ENCODE measurements around the gene S1PR1.
"Not testable (repeated sequence)": the region's sequence is repeated elsewhere in the genome, so short reads cannot be mapped to it uniquely, and the experiment has no call there.

Gene S1PR1

DNA sequence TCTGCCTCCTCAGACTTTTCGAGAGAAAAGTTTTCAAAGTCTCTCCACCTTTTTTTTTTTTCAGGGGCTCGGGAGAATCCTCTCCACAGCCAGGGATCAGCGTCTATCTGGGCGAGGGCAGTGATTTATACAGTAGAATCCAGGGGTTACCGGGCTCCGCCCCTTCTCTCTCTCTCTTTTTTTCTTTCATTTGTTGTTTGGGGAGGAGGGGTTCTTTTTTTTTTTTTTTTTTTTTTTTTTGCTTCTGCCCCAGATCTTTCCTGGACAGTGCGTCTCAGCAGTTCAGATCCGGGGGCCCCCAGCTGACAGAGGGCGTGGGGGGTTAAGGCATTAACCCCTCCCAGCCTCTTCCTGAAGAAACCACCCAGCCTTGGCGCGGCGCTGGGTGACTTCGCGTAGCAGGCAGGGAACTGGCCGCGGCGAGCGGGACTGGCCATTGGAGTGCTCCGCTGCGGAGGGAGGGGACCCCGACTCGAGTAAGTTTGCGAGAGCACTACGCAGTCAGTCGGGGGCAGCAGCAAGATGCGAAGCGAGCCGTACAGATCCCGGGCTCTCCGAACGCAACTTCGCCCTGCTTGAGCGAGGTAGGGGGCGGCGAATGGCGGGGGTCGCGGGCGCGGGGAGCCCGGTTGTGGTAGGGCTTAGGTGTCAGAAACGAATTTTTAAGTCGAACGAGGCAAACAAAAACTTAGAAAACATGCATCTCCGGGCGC, at the start of gene S1PR1:
Gene S1PR1 (plus strand): TSS at position 504 of the 713 bp plus-strand sequence. CDS start 1,966 bp downstream, outside the sequence.
- peak; percentile 38 for DNase-seq
- in situ Hi-C loops (cut with MboI; ENCODE audit: low pct_unique_long_range_greater_than_20kb, low sequenced_read_pairs): no loop called here

GRCh38 chr1:101187297-101187696, 49.5 kb upstream of the S1PR1 start:
- in situ Hi-C loops (cut with MboI; ENCODE audit: low pct_unique_long_range_greater_than_20kb, low sequenced_read_pairs): no loop called here
- DNase-seq: no peak

- in situ Hi-C loops (cut with MboI; ENCODE audit: low pct_unique_long_range_greater_than_20kb, low sequenced_read_pairs): no loop called here
- DNase-seq: no peak
Measured at GRCh38 chr1:101188331-101188730, 48.5 kb upstream of the S1PR1 start.

DNA sequence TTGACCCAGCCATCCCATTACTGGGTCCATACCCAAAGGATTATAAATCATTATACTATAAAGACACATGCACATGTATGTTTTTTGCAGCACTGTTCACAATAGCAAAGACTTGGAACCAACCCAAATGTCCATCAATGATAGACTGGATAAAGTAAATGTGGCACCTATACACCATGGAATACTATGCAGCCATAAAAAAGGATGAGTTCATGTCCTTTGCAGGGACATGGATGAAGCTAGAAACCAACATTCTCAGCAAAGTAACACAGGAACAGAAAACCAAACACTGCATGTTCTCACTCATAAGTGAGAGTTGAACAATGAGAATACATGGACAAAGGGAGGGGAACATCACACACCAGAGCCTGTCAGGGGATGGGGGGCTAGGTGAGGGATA, 47.9 kb upstream of the S1PR1 start:
- DNase-seq; in situ Hi-C loops (cut with MboI; ENCODE audit: low pct_unique_long_range_greater_than_20kb, low sequenced_read_pairs): not testable (repeated sequence)

DNA sequence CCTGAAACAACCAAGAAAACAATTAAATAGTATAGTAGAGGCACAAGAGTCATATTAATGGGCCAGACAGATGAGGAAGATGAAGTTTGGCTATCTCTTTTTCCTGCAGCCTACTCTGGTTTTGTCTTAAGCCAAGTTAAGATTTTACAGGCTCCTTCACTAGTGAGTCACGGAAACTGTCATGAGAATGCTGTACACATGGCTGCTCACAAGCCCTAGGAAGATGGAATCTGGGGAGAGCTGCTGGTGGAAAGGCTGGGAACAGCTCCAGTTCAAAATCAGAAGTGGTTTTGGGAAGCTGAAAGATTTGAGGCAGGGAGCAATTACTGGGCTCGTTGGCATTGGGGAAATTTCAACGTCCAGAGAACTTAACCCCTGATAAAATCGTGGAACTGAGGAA, 46.4 kb upstream of the S1PR1 start:
- in situ Hi-C loops (cut with MboI; ENCODE audit: low pct_unique_long_range_greater_than_20kb, low sequenced_read_pairs): no loop called here
- no peak for DNase-seq

DNA sequence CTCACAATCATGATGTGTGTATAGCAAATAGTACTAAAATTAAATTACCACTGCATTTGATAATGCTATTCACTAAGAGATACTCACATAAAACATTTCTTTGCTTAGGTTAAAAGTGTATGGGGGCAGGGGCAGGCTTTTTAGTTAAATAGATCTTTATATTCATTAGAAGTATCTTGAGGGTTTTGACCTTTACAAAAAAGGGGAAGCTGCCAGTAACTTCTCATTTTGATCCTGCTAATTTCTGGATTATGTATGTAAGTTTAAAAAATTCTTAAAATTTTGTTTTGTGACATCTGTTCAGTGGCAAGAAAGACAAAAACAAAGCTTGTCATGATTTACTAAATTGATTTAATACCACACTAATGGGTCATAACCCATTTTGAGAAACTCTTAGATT, 45.8 kb upstream of the S1PR1 start:
- in situ Hi-C loops (cut with MboI; ENCODE audit: low pct_unique_long_range_greater_than_20kb, low sequenced_read_pairs): no loop called here
- DNase-seq: peak; percentile 18

GRCh38 chr1:101193733-101194169, 43.1 kb upstream of the S1PR1 start:
- no peak for DNase-seq
- in situ Hi-C loops (cut with MboI; ENCODE audit: low pct_unique_long_range_greater_than_20kb, low sequenced_read_pairs): no loop called here

GRCh38 chr1:101194746-101195145, 42.1 kb upstream of the S1PR1 start:
- in situ Hi-C loops (cut with MboI; ENCODE audit: low pct_unique_long_range_greater_than_20kb, low sequenced_read_pairs): no loop called here

GRCh38 chr1:101196668-101197067, 40.2 kb upstream of the S1PR1 start:
- in situ Hi-C loops (cut with MboI; ENCODE audit: low pct_unique_long_range_greater_than_20kb, low sequenced_read_pairs): no loop called here
- no peak for DNase-seq

More at GRCh38 chr1:101194746-101195145, 42.1 kb upstream of the S1PR1 start:
- DNase-seq: no peak

DNA sequence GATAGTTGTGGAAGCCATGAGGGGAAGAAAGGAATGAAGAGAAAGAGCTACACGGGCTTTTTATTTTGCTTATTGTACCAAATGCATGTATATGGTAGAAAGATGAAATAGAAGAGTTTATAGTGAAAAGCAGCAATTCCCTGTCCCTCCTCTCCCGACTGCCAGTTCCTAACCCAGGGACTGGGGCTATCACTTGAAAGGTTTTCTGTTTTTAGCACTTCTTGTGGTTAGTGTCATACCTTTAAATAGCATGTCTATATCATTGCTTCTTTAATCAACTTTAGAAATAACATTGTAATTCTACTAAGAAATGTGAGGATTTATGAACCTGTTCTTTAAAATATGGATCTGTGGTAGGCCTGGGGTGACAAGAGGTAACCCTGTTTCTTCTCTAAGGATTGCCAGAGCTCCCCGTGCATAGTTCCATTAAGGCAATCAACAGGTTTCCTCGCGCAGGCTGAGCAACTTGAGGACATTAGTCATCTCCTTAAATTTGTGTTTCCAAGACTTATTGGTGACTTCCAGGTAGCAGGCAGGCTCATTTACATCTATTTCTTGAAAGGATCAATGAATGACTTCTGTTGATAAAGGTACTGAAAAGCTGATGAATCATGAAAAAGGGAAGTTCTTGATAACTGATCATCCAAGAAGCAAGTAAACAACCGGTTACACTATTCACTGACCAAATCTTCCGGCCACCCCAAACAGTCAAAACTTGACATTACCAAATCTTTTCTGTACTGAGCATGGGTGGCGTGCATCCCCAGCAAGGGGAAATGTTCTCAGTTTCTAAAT, 37.8 kb upstream of the S1PR1 start:
- DNase-seq: no peak
- in situ Hi-C loops (cut with MboI; ENCODE audit: low pct_unique_long_range_greater_than_20kb, low sequenced_read_pairs): no loop called here

DNA sequence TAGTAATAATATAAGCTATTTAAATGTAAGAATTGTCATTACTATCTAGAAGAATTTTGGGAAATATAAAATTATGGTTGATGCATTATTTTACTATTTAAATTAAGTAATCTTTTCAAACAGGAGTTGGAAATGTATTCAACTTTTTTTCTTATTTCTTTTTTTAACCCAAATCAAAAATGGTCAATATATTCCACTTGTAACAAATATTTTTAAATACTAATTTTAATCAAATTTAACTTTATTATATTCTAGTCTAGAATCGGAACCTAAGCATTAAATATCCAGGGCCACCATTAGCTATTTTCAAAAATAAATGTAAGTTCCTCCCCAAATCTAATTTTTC, 37.2 kb upstream of the S1PR1 start:
- DNase-seq: no peak
- in situ Hi-C loops (cut with MboI; ENCODE audit: low pct_unique_long_range_greater_than_20kb, low sequenced_read_pairs): no loop called here

- no peak for DNase-seq
- in situ Hi-C loops (cut with MboI; ENCODE audit: low pct_unique_long_range_greater_than_20kb, low sequenced_read_pairs): no loop called here
Measured at GRCh38 chr1:101200513-101200912, 36.3 kb upstream of the S1PR1 start.

DNA sequence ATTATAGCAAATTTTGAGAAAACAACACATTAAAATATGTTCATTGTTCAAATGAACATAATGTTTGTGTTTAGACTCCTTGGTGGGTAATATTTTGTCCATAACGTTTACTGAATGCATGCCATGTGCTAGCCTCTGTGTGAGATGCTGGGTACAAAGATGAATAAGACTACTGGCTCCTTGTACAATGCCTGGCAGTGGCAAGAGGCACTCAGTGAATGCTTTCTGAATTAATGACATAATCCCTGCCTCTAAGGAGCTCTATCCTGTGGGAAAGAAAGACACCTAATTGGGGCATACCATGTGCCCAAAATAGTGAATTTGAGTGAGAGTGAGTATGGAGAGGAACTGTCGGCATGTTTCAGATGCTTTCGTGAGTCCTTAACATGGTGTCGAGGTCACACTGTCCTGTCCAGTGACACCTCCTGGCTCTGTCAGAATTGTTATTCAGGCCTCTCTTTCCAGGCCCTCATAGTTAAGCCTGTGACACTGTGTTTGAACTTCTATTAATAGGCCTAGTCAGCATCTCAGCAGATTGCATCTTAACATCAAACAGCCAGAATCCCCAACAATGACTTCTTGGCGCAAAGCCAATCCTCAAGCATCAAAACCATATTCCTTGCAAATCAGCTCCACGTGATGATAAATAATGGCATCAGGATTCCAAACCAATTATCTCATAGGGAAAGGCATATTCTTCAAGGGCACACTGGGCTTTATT, 32.8 kb upstream of the S1PR1 start:
- DNase-seq: no peak
- in situ Hi-C loops (cut with MboI; ENCODE audit: low pct_unique_long_range_greater_than_20kb, low sequenced_read_pairs): no loop called here

- no peak for DNase-seq
- in situ Hi-C loops (cut with MboI; ENCODE audit: low pct_unique_long_range_greater_than_20kb, low sequenced_read_pairs): no loop called here
Measured at GRCh38 chr1:101205457-101205856, 31.4 kb upstream of the S1PR1 start.

GRCh38 chr1:101206139-101206538, 30.7 kb upstream of the S1PR1 start:
- in situ Hi-C loops (cut with MboI; ENCODE audit: low pct_unique_long_range_greater_than_20kb, low sequenced_read_pairs); DNase-seq: not testable (repeated sequence)

- in situ Hi-C loops (cut with MboI; ENCODE audit: low pct_unique_long_range_greater_than_20kb, low sequenced_read_pairs); DNase-seq: not testable (repeated sequence)
Measured at GRCh38 chr1:101207271-101207670, 29.5 kb upstream of the S1PR1 start.

- no peak for DNase-seq
Measured at GRCh38 chr1:101207891-101208290, 28.9 kb upstream of the S1PR1 start.

DNA sequence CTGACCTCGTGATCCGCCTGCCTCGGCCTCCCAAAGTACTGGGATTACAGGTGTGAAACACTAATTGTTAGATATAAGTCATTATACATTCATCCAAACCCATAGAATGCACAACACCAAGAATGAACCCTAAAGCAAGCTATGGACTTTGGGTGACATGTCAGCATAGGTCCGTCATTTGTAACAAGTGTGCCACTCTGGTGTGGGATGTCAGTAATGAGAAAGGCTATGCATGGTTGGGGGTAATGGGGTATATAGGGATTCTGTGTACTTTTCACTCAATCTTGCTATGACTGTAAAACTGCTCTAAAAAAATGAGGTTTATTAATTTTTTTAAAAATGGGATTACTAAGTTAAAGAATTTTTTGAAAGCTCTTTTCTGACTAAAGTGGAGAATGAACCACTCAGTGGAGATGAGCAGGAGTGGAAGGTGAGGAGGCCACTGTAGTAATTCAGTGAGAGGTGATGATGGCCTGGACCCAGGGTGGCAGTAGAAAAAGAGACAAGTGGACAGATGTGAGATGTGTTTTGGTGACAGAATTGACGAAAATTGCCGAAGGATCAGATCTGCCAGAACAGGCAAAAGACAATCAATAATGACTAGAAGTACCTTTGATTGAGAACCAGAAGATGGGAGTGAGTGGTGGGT, 21.3 kb upstream of the S1PR1 start:
- DNase-seq: no peak
- in situ Hi-C loops (cut with MboI; ENCODE audit: low pct_unique_long_range_greater_than_20kb, low sequenced_read_pairs): no loop called here

More at GRCh38 chr1:101207891-101208290, 28.9 kb upstream of the S1PR1 start:
- in situ Hi-C loops (cut with MboI; ENCODE audit: low pct_unique_long_range_greater_than_20kb, low sequenced_read_pairs): no loop called here

GRCh38 chr1:101216623-101217022, 20.2 kb upstream of the S1PR1 start:
- in situ Hi-C loops (cut with MboI; ENCODE audit: low pct_unique_long_range_greater_than_20kb, low sequenced_read_pairs): no loop called here
- no peak for DNase-seq
